ENCODE results near the gene KCNT1. TPM values are rescaled to one million over a fixed set of nuclear protein-coding genes. Genes with fewer than 3 reads are reported as not detected.

Gene KCNT1
- polyA plus RNA-seq, 1 donor (not counting 4 experiments of a cell fraction or from before 2014, with no cell fraction given) = not detected

DNA sequence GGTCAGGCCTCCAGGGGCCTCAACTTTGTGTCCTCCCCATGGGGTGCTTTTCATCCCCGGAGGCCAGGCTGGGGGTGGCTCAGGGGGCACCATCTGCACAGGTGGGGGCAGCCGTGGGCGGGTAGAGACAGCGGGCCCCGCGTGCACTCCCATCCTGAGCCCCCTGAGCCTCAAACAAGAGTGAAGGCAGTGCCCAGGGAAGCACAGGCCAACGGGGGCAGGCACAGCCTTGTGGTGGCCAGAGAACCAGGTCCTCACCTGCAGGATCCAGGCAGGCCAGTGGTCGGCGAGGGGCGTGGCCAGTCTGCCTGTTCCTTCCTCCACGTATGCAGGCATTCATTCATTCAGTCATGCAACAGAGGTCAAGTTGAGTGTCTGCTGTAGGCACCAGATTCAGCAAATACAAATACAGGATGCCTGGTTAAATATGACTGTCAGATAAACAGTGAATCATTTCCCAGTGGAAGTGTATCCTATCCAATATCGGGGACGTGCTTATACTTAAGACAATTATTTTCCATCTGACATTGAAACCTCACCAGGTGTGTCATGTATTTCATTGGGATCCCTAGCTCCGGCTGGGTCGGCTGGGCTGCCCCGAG is 22.3 kb downstream of the KCNT1 start:
- dilution Hi-C loops (cut with MboI; ENCODE audit: extremely low pct_ligation_motif_present, low sequenced_read_pairs) = no loop called here
- Histone ChIP-seq H4K20me1 (ENCODE audit: control insufficient read depth, extremely low read depth, insufficient read depth, low read length) (no peaks in the 10 kb centered on the region), H3K36me3 (ENCODE audit: control insufficient read depth in 2 of 2, extremely low read depth in 1 of 2, insufficient read depth in 2 of 2, low read length in 2 of 2) (no peaks in the 10 kb centered on the region), H3K27me3 (ENCODE audit: control insufficient read depth, extremely low read depth, insufficient read depth, low read length) (peaks cover 11% of the 10 kb centered on the region), H3K79me2 (ENCODE audit: control insufficient read depth, insufficient read depth, low read length) (no peaks in the 10 kb centered on the region), H3K9ac (ENCODE audit: control insufficient read depth, extremely low read depth, insufficient read depth, low read length) (no peak overlapping the region), H3K4me1 (ENCODE audit: control insufficient read depth, extremely low read depth, insufficient read depth, low read length) (no peaks in the 10 kb centered on the region), H3K9me1 (ENCODE audit: control insufficient read depth, extremely low read depth, insufficient read depth, low read length) (no peaks in the 10 kb centered on the region), H3K27ac (ENCODE audit: control insufficient read depth, insufficient read depth, low read length) (no peak overlapping the region), H2AFZ (ENCODE audit: control insufficient read depth, low read length) (no peak overlapping the region), H3K4me2 (ENCODE audit: control insufficient read depth, extremely low read depth, insufficient read depth, low read depth, low read length) (no peak overlapping the region), H3K9me3 (ENCODE audit: control insufficient read depth, low read depth, low read length) (no peaks in the 10 kb centered on the region), H3K4me3 (ENCODE audit: control insufficient read depth in 2 of 3, extremely low read depth in 1 of 3, insufficient read depth in 2 of 3, low read depth in 1 of 3, low read length in 3 of 3) (no peak overlapping the region)
- FAIRE-seq (no peak), DNase-seq (ENCODE audit: low read depth, low spot score) (no peak)
- TF ChIP-seq CTCF (optimal IDR thresholded peaks at IDR 0.05 in 1 of 3, IDR thresholded peaks at IDR 0.05 in 1 of 3, conservative IDR thresholded peaks at IDR 0.05 in 1 of 3; ENCODE audit: extremely low read depth in 1 of 3, insufficient read depth in 2 of 3, low read length in 3 of 3) = no peak

DNA sequence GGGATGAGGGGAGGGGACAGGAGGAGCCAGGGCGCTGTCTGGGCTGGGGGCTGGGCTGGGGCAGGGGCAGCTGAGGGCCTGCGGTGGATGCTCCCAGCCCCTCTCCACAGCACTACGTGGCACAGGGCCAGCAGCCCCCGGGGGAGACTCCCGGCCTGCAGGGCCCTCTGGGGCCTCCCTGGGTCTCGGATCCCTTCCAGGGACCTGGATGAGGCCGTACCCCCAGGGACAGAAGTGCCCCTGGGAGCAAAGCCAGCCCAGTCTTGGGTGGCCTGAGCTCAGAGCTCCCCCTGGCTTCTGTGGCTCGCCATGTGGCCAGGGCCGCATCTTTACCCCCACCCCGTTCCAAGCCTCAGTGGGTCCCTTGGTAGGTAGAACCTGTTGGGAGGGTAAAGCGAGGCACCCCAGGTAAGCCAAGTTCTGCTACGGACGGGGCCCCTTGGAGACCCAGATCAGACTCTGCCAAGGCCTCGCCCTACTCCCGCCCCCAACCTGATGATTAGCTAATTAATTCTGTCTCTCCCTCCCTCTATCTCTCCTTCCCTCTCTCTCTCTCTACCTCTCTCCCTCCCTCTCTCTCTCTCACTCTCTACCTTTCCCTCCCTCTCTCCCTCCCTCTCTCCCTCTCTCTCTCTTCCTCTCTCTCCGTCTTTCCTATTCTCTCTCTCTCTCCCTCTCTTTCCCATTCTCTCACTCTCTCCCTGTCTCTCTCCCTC is 24.3 kb downstream of the KCNT1 start:
- H2AFZ ChIP-seq (ENCODE audit: control insufficient read depth, low read length) = no peak overlapping the region
- peak in 1 of 3 experiments; percentile 7 for TF ChIP-seq CTCF (optimal IDR thresholded peaks at IDR 0.05 in 1 of 3, IDR thresholded peaks at IDR 0.05 in 1 of 3, conservative IDR thresholded peaks at IDR 0.05 in 1 of 3; ENCODE audit: extremely low read depth in 1 of 3, insufficient read depth in 2 of 3, low read length in 3 of 3)
- TF ChIP-seq EZH2 (IDR thresholded peaks at IDR 0.05; ENCODE audit: low read length) = no peak
- H3K9ac ChIP-seq (ENCODE audit: control insufficient read depth, extremely low read depth, insufficient read depth, low read length) = no peak overlapping the region
- no peaks in the 10 kb centered on the region for H3K9me1 ChIP-seq (ENCODE audit: control insufficient read depth, extremely low read depth, insufficient read depth, low read length)
- H3K36me3 ChIP-seq (ENCODE audit: control insufficient read depth in 2 of 2, extremely low read depth in 1 of 2, insufficient read depth in 2 of 2, low read length in 2 of 2) = no peaks in the 10 kb centered on the region
- no peaks in the 10 kb centered on the region for H3K9me3 ChIP-seq (ENCODE audit: control insufficient read depth, low read depth, low read length)
- H3K27me3 ChIP-seq (ENCODE audit: control insufficient read depth, extremely low read depth, insufficient read depth, low read length) = peaks cover 11% of the 10 kb centered on the region
- H3K4me1 ChIP-seq (ENCODE audit: control insufficient read depth, extremely low read depth, insufficient read depth, low read length) = no peaks in the 10 kb centered on the region
- H3K4me3 ChIP-seq (ENCODE audit: control insufficient read depth in 2 of 3, extremely low read depth in 1 of 3, insufficient read depth in 2 of 3, low read depth in 1 of 3, low read length in 3 of 3) = no peak overlapping the region
- H3K27ac ChIP-seq (ENCODE audit: control insufficient read depth, insufficient read depth, low read length) = no peak overlapping the region
- H4K20me1 ChIP-seq (ENCODE audit: control insufficient read depth, extremely low read depth, insufficient read depth, low read length) = no peaks in the 10 kb centered on the region
- dilution Hi-C loops (cut with MboI; ENCODE audit: extremely low pct_ligation_motif_present, low sequenced_read_pairs) = no loop called here
- H3K79me2 ChIP-seq (ENCODE audit: control insufficient read depth, insufficient read depth, low read length) = no peaks in the 10 kb centered on the region
- FAIRE-seq (no peak), DNase-seq (ENCODE audit: low read depth, low spot score) (no peak)
- no peak overlapping the region for H3K4me2 ChIP-seq (ENCODE audit: control insufficient read depth, extremely low read depth, insufficient read depth, low read depth, low read length)

All from keratinocyte (primary cell).